ENCODE data around the gene CDC42EP3. TPM values are rescaled to one million over a fixed set of nuclear protein-coding genes. Genes with fewer than 3 reads are reported as not detected.

CDC42EP3 gene
- total and polyA plus RNA-seq, 2 experiments from 2014 or later = 31.4 TPM

DNA sequence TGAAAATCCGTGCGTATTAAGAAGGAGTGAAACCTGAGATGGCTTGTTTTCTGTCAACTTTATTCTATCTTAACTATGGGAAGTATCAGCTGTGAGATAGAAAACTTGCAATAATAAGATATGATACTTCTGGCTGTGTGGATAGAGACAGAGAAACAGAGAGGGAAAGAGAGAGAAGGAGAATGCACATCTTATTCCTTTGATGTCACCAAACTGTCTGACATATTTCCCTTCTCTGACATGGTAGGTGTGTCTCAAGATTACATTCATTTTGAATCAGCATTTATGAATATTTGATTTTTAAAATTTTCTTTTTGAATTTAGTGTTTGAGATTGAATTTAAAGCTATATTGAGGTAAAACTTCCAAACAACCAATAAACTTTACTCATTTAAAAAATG lies 69.4 kb downstream of the CDC42EP3 start:
- Histone ChIP-seq H3K27me3 (ENCODE audit: insufficient read depth) (no peaks in the 10 kb centered on the region), H3K4me3 (no peak overlapping the region), H3K79me2 (replicated peaks; ENCODE audit: insufficient read depth) (no peaks in the 10 kb centered on the region), H3K36me3 (ENCODE audit: insufficient read depth) (no peaks in the 10 kb centered on the region), H3K9me2 (ENCODE audit: insufficient read depth) (no peaks in the 10 kb centered on the region; the same call in 1 of the 2 replicates), H4K20me1 (replicated peaks; ENCODE audit: insufficient read depth) (no peaks in the 10 kb centered on the region), H3F3A (replicated peaks; ENCODE audit: low read depth) (no peaks in the 10 kb centered on the region), H2AFZ (no peak overlapping the region), H3K27ac (ENCODE audit: low read depth) (no peak overlapping the region), H3K4me2 (no peak overlapping the region), H3K4me1 (ENCODE audit: insufficient read depth) (no peaks in the 10 kb centered on the region)
- Mint-ChIP-seq H3K4me3 (no peak overlapping the region), H3K27ac (no peak overlapping the region), H3K27me3 (ENCODE audit: insufficient read depth, low read depth, poor library complexity) (no peaks in the 10 kb centered on the region), H3K36me3 (ENCODE audit: low read depth) (no peaks in the 10 kb centered on the region), H3K4me1 (peaks cover 6% of the 10 kb centered on the region; the same call in 1 of the 3 replicates), H3K9me3 (0 out of 3 replicates have a peak, but pooled peaks cover 3% of the 10 kb centered on the region)
- no peak for ATAC-seq
- no peak for DNase-seq (ENCODE audit: low spot score)
- TF ChIP-seq, protein P1, sequence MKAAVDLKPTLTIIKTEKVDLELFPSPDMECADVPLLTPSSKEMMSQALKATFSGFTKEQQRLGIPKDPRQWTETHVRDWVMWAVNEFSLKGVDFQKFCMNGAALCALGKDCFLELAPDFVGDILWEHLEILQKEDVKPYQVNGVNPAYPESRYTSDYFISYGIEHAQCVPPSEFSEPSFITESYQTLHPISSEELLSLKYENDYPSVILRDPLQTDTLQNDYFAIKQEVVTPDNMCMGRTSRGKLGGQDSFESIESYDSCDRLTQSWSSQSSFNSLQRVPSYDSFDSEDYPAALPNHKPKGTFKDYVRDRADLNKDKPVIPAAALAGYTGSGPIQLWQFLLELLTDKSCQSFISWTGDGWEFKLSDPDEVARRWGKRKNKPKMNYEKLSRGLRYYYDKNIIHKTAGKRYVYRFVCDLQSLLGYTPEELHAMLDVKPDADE (IDR thresholded peaks at IDR 0.05) = no peak
- TF ChIP-seq EZH2phosphoT487 (IDR thresholded peaks at IDR 0.05; ENCODE audit: unreplicated experiment) = no peak
- no peak for TF ChIP-seq EZH2 (IDR thresholded peaks at IDR 0.05; ENCODE audit: low read depth, unreplicated experiment)
- no peak for TF ChIP-seq JUNB (IDR thresholded peaks at IDR 0.05; ENCODE audit: unreplicated experiment)
- TF ChIP-seq ZNF114 (CRISPR knock-in tag; IDR thresholded peaks at IDR 0.05) = no peak
- TF ChIP-seq CREB1 (CRISPR knock-in tag; IDR thresholded peaks at IDR 0.05; ENCODE audit: low read depth) = no peak
- no peak for TF ChIP-seq ZNF331 (CRISPR knock-in tag; IDR thresholded peaks at IDR 0.05; ENCODE audit: low read depth)
- no peak for TF ChIP-seq POLR2AphosphoS5 (IDR thresholded peaks at IDR 0.05; ENCODE audit: low read depth)
- TF ChIP-seq REST (IDR thresholded peaks at IDR 0.05; ENCODE audit: unreplicated experiment) = no peak
- no peak for TF ChIP-seq CTCF (conservative IDR thresholded peaks at IDR 0.05; ENCODE audit: low read depth in 2 of 2)
